CD4-positive, alpha-beta T cell treated with Interleukin-6 at 100 ng/mL for 8 hours (primary cell): ENCODE data around the gene KCNAB1.

Source experiments
- DNase-seq: peaks from one replicate; pipeline ENCODE4 v3.0.0-alpha.2; 2020; ENCODE audit warnings: mixed read lengths, low spot score

Gene KCNAB1

GRCh38 chr3:156492801-156493261, 372.5 kb downstream of the KCNAB1 start:
- no peak for DNase-seq

GRCh38 chr3:156493887-156494286, 373.5 kb downstream of the KCNAB1 start:
- DNase-seq: no peak

- no peak for DNase-seq
These were observed 375.4 kb downstream of the KCNAB1 start for GRCh38 chr3:156495816-156496215.

- DNase-seq: no peak
These were observed 376.9 kb downstream of the KCNAB1 start for GRCh38 chr3:156497326-156497725.

- DNase-seq: no peak
These were observed 377.9 kb downstream of the KCNAB1 start for GRCh38 chr3:156498307-156498706.

GRCh38 chr3:156507285-156507684, 386.9 kb downstream of the KCNAB1 start:
- no peak for DNase-seq

- DNase-seq: peak; percentile 68
These were observed 389.1 kb downstream of the KCNAB1 start for GRCh38 chr3:156509189-156510174.

- no peak for DNase-seq
These were observed 391.8 kb downstream of the KCNAB1 start for GRCh38 chr3:156511987-156512677.

- DNase-seq: no peak
These were observed 393.2 kb downstream of the KCNAB1 start for GRCh38 chr3:156513619-156514018.

GRCh38 chr3:156516284-156516683, 395.9 kb downstream of the KCNAB1 start:
- no peak for DNase-seq

- no peak for DNase-seq
These were observed 396.6 kb downstream of the KCNAB1 start for GRCh38 chr3:156516961-156517360.

- no peak for DNase-seq
These were observed 398.3 kb downstream of the KCNAB1 start for GRCh38 chr3:156518726-156519125.

GRCh38 chr3:156519758-156520162, 399.4 kb downstream of the KCNAB1 start:
- no peak for DNase-seq

GRCh38 chr3:156522673-156523072, 402.3 kb downstream of the KCNAB1 start:
- no peak for DNase-seq

- no peak for DNase-seq
These were observed 405.4 kb downstream of the KCNAB1 start for GRCh38 chr3:156525808-156526207.

GRCh38 chr3:156527060-156527459, 406.7 kb downstream of the KCNAB1 start:
- DNase-seq: no peak

- no peak for DNase-seq
These were observed 410.6 kb downstream of the KCNAB1 start for GRCh38 chr3:156530980-156531379.

GRCh38 chr3:156532730-156533129, 412.4 kb downstream of the KCNAB1 start:
- no peak for DNase-seq

GRCh38 chr3:156533205-156533604, 412.8 kb downstream of the KCNAB1 start:
- DNase-seq: no peak

GRCh38 chr3:156535162-156535627, 414.8 kb downstream of the KCNAB1 start:
- no peak for DNase-seq

GRCh38 chr3:156535798-156536197, 415.4 kb downstream of the KCNAB1 start:
- DNase-seq: no peak

GRCh38 chr3:156536524-156537316, 416.3 kb downstream of the KCNAB1 start:
- no peak for DNase-seq
